ENCODE measurements around the gene ANXA11. TPM values are rescaled to one million over a fixed set of nuclear protein-coding genes. Genes with fewer than 3 reads are reported as not detected.
A peak's percentile ranks its signal among the peaks of the same experiment; 100 is the strongest.

The ANXA11 gene
- total RNA-seq, 1 donor from 2014 or later, result 122 TPM

DNA sequence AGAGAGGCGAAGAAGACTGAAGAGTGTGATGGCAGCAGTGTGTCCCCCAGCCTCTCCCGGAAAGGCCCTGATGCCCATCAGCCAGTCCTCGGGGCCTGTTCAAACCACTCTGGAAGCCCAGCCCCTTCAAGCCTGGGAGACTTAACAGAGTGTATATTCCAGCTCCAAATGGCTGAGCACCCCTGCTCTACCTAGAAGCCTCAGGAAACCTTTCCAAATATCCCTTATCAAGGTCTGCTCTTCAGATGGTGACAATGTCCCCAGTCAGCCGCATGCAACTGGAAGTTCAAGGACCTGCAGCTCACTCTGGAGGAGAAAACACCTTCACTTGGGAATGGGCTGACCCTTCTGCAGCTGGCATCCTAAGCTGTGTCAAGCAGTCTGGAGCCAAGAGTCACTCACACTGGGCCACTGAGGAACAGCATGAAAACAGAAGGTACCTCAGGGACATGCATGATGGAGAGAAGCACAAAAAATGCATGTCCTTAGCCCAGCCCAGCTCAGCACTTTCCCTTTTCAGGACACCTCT is 10.2 kb downstream of the ANXA11 start:
- Mint-ChIP-seq H3K9me3 (no peaks in the 10 kb centered on the region), H3K27me3 (no peaks in the 10 kb centered on the region), H3K27ac (peak overlapping the region; percentile 91), H3K4me3 (no peak overlapping the region), H3K36me3 (peaks cover 17% of the 10 kb centered on the region), H3K4me1 (ENCODE audit: unreplicated experiment) (peaks cover 32% of the 10 kb centered on the region)
- no peak for DNase-seq (ENCODE audit: extremely low spot score, unreplicated experiment)
- TF ChIP-seq, protein P1, sequence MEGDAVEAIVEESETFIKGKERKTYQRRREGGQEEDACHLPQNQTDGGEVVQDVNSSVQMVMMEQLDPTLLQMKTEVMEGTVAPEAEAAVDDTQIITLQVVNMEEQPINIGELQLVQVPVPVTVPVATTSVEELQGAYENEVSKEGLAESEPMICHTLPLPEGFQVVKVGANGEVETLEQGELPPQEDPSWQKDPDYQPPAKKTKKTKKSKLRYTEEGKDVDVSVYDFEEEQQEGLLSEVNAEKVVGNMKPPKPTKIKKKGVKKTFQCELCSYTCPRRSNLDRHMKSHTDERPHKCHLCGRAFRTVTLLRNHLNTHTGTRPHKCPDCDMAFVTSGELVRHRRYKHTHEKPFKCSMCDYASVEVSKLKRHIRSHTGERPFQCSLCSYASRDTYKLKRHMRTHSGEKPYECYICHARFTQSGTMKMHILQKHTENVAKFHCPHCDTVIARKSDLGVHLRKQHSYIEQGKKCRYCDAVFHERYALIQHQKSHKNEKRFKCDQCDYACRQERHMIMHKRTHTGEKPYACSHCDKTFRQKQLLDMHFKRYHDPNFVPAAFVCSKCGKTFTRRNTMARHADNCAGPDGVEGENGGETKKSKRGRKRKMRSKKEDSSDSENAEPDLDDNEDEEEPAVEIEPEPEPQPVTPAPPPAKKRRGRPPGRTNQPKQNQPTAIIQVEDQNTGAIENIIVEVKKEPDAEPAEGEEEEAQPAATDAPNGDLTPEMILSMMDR (conservative IDR thresholded peaks at IDR 0.05), result no peak

GRCh38 chr10:80194373-80195045 is 10.8 kb downstream of the ANXA11 start:
- TF ChIP-seq, protein P1 (conservative IDR thresholded peaks at IDR 0.05), result no peak
- Mint-ChIP-seq H3K9me3 (no peaks in the 10 kb centered on the region), H3K4me1 (ENCODE audit: unreplicated experiment) (peaks cover 32% of the 10 kb centered on the region), H3K4me3 (no peak overlapping the region), H3K36me3 (peaks cover 17% of the 10 kb centered on the region), H3K27me3 (no peaks in the 10 kb centered on the region), H3K27ac (peak overlapping the region; percentile 82)
- DNase-seq (ENCODE audit: extremely low spot score, unreplicated experiment), result no peak

DNA sequence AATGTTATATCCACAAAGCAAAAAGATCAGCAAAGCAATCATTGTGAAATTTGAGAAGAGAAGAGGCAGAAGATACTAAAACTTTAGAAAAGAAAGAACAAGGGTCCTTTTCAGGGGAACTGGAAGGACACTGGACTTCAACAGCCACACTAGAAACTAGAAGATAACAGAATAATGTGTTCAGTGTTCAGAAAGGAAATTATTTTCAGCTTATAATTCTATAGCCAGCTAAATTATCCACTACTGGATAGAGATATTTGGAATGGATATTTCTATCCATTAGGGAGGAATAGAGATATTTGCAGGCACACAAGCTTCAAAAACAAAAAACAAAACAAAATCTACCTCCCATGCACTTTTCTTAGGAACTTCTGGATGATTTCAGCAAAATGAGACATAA is 12.8 kb downstream of the ANXA11 start:
- H3K4me1 Mint-ChIP-seq (ENCODE audit: unreplicated experiment), result peaks cover 33% of the 10 kb centered on the region
- H3K4me3 Mint-ChIP-seq, result no peak overlapping the region
- peaks cover 20% of the 10 kb centered on the region for H3K36me3 Mint-ChIP-seq
- no peaks in the 10 kb centered on the region for H3K9me3 Mint-ChIP-seq
- H3K27ac Mint-ChIP-seq, result peak overlapping the region; percentile 52
- TF ChIP-seq, protein P1 (conservative IDR thresholded peaks at IDR 0.05), result no peak
- H3K27me3 Mint-ChIP-seq, result no peaks in the 10 kb centered on the region
- DNase-seq (ENCODE audit: extremely low spot score, unreplicated experiment), result no peak

DNA sequence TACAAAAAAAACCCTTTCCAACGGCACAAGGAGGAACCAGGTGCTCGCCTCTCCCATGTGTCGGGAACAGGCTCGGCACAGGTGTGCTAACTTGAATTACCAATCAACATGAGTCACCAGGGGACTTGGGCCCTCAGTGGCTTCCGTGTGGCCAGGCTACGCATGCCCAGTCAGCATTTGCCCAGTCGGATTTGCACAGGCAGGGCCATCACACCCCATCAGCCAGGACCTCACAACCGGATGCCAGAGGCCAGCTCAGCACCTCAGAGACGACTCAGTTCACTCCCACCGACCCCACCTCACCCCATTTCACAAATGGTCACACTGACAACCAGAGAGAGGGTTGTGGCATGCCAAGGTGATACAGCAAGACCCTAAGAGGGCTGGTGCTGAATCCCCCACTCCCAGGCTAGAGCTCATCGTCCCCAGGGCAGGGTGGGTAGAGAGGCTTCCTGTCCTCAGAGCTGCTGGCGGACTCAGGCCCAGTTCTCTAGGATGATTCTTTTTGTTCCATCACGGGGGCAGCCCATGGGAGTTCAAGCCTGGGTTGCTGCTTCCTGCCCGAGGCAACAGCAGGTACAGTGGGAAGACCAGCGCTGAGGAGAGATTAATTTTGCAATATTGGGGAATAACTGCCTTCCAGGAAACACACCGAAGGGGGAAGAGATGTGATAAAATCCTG is 13.6 kb downstream of the ANXA11 start:
- no peaks in the 10 kb centered on the region for H3K27me3 Mint-ChIP-seq
- peaks cover 31% of the 10 kb centered on the region for H3K4me1 Mint-ChIP-seq (ENCODE audit: unreplicated experiment)
- no peaks in the 10 kb centered on the region for H3K9me3 Mint-ChIP-seq
- TF ChIP-seq, protein P1 (conservative IDR thresholded peaks at IDR 0.05), result no peak
- DNase-seq (ENCODE audit: extremely low spot score, unreplicated experiment), result peak; percentile 53
- H3K4me3 Mint-ChIP-seq, result peak overlapping the region; percentile 17
- peak overlapping the region; percentile 52 for H3K27ac Mint-ChIP-seq
- H3K36me3 Mint-ChIP-seq, result peaks cover 20% of the 10 kb centered on the region

DNA sequence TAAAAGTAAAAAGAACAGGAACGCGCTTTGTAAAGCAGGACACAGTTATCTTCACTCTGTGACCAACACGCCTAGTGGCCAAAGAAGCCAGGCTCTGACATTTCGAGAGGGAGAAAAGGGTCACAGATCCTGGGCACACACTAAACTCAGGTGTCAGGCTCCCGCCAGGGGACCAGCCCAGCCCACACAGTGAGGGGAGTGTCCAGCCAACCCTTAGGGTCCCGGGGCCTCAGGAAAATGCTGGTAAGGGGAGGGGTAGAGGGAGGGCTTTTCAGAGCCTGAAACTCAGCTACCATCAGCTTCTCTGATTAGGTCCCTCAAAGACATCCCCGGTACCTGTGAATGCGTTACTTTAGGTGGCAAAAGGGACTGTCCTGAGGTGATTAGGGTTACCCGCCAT is 16.6 kb downstream of the ANXA11 start:
- Mint-ChIP-seq H3K27me3 (no peaks in the 10 kb centered on the region), H3K27ac (peak overlapping the region; percentile 72), H3K36me3 (peaks cover 14% of the 10 kb centered on the region), H3K9me3 (no peaks in the 10 kb centered on the region), H3K4me1 (ENCODE audit: unreplicated experiment) (peaks cover 17% of the 10 kb centered on the region), H3K4me3 (no peak overlapping the region)
- TF ChIP-seq, protein P1 (conservative IDR thresholded peaks at IDR 0.05), result no peak
- DNase-seq (ENCODE audit: extremely low spot score, unreplicated experiment), result no peak
